GM21360 (cell line): ENCODE results near the gene LPP.
"Not testable (repeated sequence)": the region's sequence is repeated elsewhere in the genome, so short reads cannot be mapped to it uniquely, and the experiment has no call there.

Source experiments
- ATAC-seq: cut with Tn5 transposase; IDR thresholded peaks from one replicate; pipeline ENCODE4 v1.9.1; 2021; ENCODE audit warnings: mild to moderate bottlenecking, moderate library complexity; ENCODE audit not compliant: unreplicated experiment

The LPP gene

DNA sequence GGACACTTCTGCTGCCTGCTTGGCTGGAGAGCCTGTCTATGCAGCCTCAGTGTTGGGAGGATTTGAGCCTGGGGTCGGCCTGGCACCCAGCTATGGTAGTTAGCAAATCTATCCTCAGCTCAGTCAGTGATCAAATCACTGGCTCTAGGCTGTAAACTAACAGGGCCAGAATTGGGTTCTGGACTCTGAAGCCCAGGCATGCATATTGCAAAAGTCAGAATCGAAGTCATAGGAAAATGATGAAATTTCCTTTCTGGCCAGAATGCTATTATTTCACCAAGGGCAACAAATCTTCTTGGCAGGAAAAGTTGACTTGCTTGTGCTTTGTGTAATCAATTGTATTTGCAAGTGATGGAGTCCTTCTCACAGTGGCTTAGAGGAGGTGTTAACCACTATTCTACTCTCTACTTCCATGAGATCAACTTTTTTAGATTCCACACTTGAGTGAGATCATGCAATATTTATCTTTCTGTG lies 535.2 kb downstream of the LPP start:
- no peak for ATAC-seq

DNA sequence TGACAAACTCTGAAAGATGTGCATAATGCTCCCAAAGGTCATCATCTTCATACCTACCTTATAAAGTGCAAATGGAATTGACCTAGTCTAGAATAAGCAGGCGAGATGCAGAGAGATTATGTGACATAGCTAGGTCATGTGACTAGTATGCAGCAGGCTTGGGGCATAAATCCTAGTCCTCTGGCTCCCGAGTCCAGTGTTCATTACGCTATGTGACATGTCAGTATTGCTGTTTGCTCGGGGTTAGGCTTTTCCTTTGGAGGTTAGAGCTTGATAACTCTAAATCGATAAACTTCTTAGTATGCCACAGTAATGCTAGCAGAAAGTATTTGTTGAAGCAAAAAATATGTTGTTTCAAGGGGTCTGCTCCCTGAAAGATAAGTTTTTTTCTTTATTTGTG lies 536.1 kb downstream of the LPP start:
- ATAC-seq = no peak

DNA sequence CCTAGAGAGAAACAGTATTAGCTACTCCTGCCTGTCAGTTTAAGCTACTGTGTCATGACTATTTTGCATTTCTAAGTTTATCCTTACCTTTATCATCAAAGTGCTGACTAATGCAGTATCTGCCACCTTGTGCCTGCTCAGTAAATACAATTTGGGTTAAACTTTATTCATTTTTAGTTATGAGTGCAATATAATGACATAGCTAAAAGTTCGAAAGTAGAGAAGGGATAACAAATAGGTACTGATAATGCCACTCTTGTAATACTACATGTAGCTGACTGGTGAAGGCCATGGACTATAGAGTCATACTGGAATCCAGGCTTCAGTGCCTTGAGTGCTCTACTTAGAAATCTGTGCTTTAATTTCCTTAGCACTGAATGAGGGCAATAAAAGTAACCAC lies 537.0 kb downstream of the LPP start:
- ATAC-seq = no peak

DNA sequence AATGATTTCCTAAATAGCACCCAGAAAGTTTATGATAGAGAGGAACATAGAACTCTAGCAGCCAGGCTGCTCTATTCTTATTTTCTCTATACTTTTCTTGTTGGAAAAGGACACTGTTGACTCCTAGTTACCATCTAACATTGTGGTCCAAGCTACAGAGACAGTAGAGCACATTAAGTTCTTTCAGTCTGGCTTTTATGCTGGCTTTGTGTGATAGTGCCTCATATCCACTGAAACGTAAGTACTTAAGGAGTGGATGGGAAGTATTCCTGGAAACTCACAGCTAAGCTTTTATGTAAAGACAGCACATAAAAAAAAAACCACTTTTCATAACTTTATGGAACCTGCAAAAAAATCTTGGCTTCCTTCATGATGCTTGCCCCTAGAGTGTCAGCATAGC lies 537.7 kb downstream of the LPP start:
- no peak for ATAC-seq

DNA sequence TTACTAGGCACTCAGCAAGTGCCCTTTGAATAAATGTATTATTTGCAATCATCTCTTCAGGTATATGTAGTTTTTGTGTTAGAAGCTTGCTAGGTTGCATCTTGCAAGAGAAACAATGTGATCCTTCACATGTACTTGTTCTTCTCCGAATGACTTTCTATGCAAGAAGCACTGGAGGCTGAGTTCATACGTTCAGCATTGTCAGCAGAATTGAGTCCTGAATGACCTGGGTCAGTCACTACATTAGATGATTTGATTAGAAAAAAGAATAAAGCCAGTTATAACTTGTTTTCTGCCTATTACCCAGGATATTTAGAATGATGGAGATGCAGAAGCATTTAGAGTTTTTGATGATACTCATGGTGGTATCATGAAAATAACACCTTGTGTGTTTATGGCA lies 538.7 kb downstream of the LPP start:
- no peak for ATAC-seq

DNA sequence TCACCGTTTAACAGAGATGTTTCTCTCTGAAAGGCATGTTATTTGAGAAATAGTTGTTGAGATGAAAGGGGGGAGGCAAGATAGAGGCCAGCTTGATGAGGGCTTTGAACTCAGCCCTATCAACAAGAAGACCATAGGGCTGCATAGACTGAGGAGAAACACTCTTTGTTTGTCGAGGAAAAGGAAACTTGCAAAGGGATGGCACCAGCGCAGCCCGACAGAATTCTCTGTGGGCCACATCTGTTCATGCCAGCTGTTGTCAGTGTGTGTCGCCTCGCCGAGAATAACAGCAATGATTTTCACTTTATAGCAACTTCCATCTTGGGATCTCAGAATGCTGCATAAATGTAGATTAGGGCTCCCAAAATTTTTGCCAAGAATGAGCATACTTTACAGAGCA lies 539.5 kb downstream of the LPP start:
- ATAC-seq = no peak

DNA sequence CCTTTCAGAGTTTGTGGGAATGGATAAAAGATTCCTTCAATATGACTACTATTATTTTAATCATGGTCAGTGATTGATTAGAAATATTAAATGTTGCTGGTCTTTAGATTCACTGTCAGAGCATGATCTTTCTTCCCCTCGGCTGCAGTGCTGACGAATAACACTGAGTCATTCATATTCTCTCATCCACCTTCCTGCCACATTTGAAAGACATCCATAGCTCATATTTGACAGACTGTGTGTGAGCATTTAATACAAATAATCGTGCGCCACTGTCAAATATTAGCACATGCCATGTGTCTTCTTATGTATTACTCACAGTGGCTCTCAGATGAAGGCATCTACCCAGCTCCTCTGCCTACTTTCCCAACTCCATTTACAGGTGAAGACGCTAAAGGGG lies 541.3 kb downstream of the LPP start:
- ATAC-seq = no peak

DNA sequence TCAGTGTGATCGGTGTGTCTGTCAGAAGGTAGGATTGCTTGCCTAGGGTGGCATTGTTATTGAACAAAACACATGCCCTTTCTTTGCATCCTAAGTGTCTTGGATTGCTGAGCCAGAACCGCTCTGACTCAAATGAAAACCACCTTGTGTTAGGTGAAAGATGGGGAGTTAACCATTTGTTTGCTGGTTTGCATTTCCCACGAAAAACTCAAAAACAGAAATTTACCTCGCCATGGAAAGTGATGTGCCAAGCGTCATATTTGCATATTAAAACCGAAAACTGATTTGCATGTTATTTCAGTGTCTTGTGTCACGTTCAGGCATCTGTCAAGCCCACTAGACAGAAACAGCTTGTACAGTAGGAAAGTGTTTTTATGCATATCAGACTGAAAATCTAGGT lies 543.2 kb downstream of the LPP start:
- peak; percentile 90 for ATAC-seq

DNA sequence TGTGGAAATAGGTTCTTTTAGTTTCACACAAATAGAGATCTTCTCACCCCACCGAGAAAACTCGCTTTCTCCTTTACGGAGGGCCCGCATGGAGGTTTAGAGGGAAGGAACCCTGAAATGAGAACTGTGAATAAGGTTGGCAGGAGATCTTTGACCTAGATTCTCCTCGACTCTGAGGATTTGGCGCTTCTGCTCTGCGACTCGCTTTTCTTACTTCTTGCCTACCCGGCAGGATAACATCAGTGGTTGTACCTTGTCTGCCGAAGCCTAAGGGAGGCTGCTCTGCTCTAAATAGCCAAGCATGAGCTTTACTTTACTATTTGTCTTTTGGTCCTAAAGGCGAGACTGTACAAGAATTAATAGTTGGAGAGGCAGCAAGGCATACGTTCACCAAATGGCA lies 544.5 kb downstream of the LPP start:
- no peak for ATAC-seq

DNA sequence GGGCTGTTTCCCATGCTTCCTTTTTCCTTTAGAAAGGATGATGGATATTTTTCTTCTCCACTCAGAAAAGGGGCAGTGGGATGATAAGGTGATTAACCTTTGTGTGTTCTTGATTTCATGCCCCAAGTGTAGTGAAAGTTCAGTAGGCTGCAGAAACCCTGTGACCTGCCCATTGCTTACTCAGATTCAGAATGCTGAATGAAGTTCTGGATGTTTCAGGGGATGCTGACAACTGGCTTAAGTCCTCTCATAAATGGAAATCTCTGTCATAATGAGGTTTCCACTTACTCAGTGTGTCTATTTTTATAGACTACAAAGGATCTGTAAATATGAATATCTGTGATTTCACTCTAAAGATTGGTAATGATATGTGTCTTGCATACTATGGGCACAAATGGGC lies 546.5 kb downstream of the LPP start:
- no peak for ATAC-seq

DNA sequence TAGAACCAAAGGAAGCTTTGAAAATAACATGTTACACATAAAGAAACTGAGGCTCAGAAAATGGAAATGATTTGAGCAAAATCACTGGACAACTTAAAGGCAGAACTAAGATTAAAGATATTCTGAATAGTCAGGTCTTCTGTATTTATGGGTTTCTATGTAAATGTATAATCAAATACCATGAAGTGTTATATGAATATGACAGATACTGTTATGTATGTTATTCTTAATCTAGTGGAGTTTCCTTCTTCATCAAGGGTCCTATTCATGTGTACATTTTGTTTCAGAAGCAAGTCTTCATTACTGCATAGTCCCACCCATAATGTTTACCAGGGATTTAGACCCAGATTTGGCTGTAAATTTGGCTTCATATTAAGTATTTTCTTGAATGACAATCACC lies 547.0 kb downstream of the LPP start:
- no peak for ATAC-seq

DNA sequence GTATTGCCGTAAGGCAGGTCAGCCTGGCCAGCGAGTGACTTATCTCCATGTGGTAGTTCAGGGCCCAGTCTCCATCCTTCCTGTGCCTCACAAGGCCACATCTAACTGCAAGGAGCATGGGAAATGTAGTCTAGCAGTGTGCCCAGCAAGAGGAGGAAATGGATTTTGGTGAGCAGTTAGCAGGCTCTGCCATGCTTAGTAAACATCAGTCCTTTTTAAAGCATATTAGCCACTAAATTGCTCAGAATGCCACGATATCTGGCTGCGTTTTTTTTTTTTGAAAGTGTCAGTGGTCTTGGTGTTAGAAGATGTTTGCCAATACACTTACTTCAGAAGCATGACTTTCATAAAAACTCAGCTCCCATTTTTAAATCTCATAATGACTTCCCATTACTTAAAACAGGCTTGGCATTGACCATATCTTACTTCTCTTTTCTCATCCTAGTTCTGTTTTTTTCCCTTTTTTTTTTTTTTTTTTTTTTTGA lies 547.6 kb downstream of the LPP start:
- ATAC-seq = no peak

DNA sequence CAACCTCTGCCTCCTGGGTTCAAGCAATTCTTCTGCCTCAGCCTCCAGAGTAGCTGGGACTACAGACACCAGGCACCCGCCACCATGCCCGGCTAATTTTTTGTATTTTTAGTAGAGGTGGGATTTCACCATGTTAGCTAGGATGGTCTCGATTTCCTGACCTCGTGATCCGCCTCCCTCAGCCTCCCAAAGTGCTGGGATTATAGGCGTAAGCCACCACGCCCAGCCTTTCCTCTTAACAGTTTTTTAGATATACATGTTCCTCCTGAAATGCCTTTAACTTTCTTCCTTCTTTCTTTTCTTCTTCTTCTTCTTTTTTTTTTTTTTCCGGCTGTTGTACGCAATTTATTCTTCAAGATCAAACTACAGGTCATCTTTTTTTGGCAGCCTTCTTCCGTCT lies 548.1 kb downstream of the LPP start:
- not testable (repeated sequence) for ATAC-seq

DNA sequence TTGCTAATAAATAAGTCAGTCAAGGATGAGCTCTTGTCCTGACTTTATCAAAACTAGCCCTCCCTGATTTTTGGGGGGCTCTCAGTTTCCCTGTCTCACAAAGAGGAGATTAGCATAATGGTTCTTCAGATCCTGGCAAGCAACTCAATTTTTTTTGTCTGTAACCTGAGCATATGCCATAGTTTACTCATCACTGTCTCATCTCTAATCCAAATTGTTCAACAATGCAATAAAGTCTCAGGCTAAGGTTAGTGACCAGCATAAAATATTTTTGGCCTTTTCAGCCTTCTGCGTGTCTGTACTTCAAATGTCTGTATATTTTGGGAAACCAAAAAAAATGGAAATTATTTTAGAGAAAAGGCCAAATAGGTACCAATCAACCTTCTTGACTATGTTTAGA lies 552.2 kb downstream of the LPP start:
- ATAC-seq = no peak

DNA sequence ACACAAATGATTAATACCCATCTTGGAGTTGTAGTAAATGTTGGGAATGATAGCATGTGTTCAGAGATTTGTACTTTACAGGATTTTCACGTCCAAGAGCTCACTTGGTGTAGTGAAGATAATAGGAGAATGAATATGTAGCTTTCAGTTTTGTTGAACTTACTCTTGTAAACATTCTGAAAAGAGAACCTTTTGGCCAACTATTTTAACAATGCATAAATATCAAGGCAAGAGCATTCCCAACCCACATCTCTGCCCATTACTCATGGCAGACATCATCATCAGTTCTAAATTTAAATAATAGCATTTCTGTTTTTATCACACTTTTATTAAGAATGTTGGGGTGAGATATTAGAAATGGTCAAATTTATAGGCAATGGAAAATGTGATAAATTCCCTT lies 552.6 kb downstream of the LPP start:
- ATAC-seq = no peak

DNA sequence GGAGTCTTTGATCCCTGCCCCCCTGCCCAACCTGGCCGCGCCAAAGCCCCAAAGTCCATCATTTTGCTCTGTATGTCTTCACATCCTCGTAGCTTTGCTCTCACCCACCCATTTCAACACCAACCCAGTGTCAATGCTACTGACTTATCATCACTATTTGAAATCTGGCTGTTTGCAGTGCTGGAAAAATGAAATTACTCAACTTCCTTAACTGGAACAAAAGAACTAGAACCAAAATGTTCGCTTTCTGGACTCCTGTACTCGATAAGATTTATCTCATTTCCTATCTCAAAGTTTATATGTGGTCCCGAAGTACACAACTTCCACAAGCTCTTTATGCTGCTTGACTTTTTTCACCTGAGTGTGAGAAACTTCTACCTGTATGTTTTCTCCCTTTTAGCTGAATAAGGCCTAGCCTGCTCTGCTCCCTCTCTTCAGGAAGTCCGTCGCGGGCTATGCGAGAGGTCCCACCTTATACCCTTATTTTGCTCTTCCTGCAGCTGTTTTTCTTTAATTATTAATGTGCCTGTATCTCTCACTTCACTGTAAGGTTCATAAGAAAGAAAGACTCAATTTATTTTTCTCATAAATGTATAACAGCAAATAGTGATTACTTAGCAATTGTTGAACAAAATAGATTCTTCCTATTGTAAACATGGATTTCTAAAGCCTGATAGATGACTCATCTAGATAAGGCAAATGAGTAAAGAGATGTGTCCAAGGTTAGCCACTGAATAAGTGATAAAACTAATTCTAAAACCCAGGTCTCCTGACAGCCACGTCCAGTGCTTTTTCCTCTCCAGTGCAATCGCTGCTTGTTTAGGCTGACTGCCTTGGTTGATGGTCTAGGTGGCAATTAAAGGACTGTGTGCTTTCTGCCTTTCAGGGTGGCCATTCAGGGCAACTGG lies 553.7 kb downstream of the LPP start:
- ATAC-seq = no peak

DNA sequence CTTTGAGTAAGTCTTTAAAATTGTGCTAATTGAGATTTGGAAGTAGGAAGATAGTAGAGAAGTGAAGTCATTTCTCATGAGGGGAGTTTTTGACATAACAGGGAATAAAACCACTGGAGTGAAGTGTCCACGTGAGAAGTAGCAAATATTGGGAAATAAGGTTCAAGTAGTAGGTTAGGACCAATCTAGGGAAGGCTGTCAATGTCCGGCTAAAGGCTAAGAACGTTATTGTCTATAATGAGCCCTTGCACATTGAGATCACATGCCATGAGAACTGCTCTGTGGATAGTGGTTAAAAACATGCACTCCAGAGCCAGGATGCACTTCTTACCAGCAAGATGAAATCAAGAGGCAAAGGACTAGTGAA lies 557.9 kb downstream of the LPP start:
- ATAC-seq = no peak

DNA sequence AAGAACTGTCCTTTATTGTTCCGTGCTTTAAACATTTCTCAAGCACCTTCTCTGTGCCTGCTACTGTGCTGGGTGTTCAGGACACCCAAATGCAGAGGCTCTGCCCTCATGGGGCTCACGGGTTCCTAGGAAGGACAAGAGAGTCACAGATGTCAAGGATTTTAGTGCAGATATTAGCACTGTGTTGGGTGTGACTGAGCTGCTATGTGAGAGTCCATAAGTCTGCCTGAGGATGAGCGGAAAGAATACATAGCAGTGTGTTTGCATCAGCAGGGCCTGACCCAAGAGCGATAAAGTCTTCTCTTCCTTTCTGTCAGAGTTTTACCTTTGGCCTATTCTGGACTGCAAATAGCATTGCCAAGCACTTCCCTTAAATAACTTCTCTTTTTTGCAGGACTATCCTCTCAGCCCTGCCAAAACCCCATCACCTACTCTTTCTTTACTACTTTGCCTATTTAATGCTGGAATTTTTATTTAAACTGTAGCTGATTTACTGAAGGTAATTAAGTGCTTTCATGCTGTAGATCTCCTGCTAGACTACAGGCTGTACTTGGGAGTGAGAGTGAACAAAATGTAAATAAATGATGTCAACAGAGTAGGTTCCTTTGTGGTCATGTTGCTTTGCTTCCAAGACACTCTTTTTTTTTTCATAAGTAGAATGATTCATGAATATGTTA lies 558.4 kb downstream of the LPP start:
- no peak for ATAC-seq

DNA sequence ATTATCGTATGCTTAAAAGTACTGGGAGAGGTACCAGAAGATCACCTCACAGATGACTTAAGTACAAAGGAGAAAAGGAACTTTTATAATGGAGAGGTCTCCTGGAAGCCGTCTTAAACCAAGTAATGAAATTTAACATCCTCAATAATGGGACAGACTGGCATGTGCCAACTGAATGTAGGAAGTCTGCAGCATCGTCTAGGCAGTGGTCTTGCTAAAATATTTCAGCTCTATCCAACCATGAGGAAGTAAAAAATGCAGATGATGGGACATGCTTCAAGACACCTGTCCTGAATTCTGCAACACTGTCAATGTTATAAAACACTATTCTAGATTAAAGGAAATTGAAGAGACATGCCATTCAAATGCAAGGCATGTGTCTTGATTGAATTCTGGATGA lies 559.0 kb downstream of the LPP start:
- no peak for ATAC-seq

DNA sequence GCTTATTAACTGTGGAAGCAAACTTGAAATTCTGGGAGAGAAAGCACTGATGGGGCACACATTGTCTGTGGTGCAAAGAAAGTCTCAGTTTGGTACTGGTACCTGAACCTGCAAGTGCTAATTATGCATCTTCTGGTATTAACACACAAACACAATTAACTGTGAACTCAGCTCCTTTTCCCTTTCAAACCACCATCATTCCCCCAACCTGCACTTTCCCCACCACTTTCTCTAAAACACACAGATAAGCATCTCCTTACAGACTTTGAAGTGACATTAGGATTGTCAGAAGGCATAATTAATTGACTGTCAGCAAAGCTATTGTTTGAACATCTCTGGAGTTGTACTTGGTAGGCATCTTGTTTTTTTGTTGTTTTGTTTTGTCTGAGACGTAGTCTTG lies 565.6 kb downstream of the LPP start:
- no peak for ATAC-seq

DNA sequence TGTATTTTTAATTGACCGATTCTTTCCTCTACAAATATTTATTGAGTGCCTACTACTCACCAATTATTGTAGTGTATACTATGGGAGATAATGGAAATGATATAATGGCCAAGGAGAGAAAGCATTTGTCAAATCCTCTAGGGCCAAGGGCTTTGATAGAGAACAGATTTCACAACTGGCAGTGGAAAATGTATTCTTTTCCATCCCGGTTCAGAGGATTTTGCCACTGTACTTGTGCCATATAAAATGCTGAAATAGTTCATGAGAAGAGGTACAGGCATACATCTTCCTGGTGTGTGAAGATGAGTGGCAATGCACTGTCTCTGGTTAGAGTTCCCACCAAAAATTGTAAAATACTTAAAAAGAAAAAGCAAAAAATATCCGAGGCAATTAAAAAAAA lies 566.3 kb downstream of the LPP start:
- no peak for ATAC-seq

DNA sequence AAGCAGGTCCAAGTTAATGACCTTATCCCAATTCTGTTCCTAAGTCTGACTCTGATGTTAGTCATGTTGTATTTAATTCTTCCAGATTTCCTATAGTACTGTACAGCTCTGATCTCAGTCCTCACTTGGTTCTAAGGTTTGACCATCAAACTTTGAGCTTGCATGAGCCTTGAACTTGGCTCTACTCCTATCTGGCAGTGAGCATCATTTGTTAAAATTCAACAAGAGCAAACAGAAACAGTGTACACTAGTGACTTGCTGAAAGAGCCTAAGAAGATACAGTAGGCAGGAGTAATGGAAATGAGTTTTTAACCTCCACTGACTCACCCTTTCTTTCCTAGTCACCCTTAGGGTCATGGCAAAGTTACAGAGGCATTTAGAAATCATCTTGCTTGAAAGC lies 566.7 kb downstream of the LPP start:
- no peak for ATAC-seq
